ENCODE data around the gene RAB1B.
A peak's percentile ranks its signal among the peaks of the same experiment; 100 is the strongest.

Gene RAB1B

GRCh38 chr11:66259956-66260355 lies 8.5 kb upstream of the RAB1B start:
- Histone ChIP-seq H3K27ac (no peak overlapping the region), H3K27me3 (peaks cover 0 to 8% (median 0%) of the 10 kb centered on the region in 11 experiments; a peak in 2 of 22 replicates), H3K36me3 (peaks cover 19 to 62% (median 49%) of the 10 kb centered on the region in 11 experiments; a peak in 21 of 22 replicates), H3K4me1 (peaks cover 11 to 35% (median 30%) of the 10 kb centered on the region in 10 experiments), H4K20me1 (peaks cover 0 to 55% (median 16%) of the 10 kb centered on the region in 11 experiments; a peak in 13 of 22 replicates), H3K4me2 (no peak overlapping the region), H3K9me3 (replicated peaks in 1 of 11) (no peaks in the 10 kb centered on the region), H3K4me3 (no peak overlapping the region), H3K9ac (peak overlapping the region in 3 of 11 experiments; percentile 1 to 25 (median 3); a peak in 3 of 22 replicates)
- no peak for TF ChIP-seq Cebpa-rat (IDR thresholded peaks at IDR 0.05)

GRCh38 chr11:66261578-66261977 lies 6.9 kb upstream of the RAB1B start:
- Histone ChIP-seq H3K4me2 (no peak overlapping the region), H3K27me3 (peaks cover 0 to 8% (median 0%) of the 10 kb centered on the region in 11 experiments; a peak in 2 of 22 replicates), H3K4me3 (no peak overlapping the region), H3K9ac (peak overlapping the region in 1 of 11 experiments; percentile 25; a peak in 1 of 22 replicates), H3K9me3 (replicated peaks in 1 of 11) (no peaks in the 10 kb centered on the region), H3K4me1 (peaks cover 14 to 21% (median 18%) of the 10 kb centered on the region in 10 experiments), H4K20me1 (peaks cover 0 to 63% (median 16%) of the 10 kb centered on the region in 11 experiments; a peak in 13 of 22 replicates), H3K27ac (no peak overlapping the region), H3K36me3 (peaks cover 19 to 78% (median 60%) of the 10 kb centered on the region in 11 experiments; a peak in 21 of 22 replicates)
- TF ChIP-seq Cebpa-rat (IDR thresholded peaks at IDR 0.05): no peak

- Histone ChIP-seq H3K27ac (no peak overlapping the region), H3K9me3 (replicated peaks in 1 of 11) (no peaks in the 10 kb centered on the region), H3K4me1 (peaks cover 14 to 21% (median 18%) of the 10 kb centered on the region in 10 experiments), H3K36me3 (peaks cover 19 to 80% (median 61%) of the 10 kb centered on the region in 11 experiments; a peak in 21 of 22 replicates), H4K20me1 (peaks cover 0 to 63% (median 16%) of the 10 kb centered on the region in 11 experiments; a peak in 13 of 22 replicates), H3K4me2 (no peak overlapping the region), H3K27me3 (peaks cover 0 to 2% (median 0%) of the 10 kb centered on the region in 11 experiments; a peak in 2 of 22 replicates), H3K9ac (no peak overlapping the region), H3K4me3 (no peak overlapping the region)
- no peak for TF ChIP-seq Cebpa-rat (IDR thresholded peaks at IDR 0.05)
These were observed 6.2 kb upstream of the RAB1B start for GRCh38 chr11:66262191-66262590.

- peaks cover 15 to 21% (median 17%) of the 10 kb centered on the region in 10 experiments for H3K4me1 ChIP-seq
- no peaks in the 10 kb centered on the region for H3K27me3 ChIP-seq
- peaks cover 0 to 63% (median 16%) of the 10 kb centered on the region in 11 experiments; a peak in 13 of 22 replicates for H4K20me1 ChIP-seq
- no peaks in the 10 kb centered on the region for H3K9me3 ChIP-seq (replicated peaks in 1 of 11)
- no peak for TF ChIP-seq Cebpa-rat (IDR thresholded peaks at IDR 0.05)
- no peak overlapping the region for H3K4me3 ChIP-seq
- no peak overlapping the region for H3K27ac ChIP-seq
- H3K9ac ChIP-seq: no peak overlapping the region
- peaks cover 19 to 80% (median 61%) of the 10 kb centered on the region in 11 experiments; a peak in 21 of 22 replicates for H3K36me3 ChIP-seq
- H3K4me2 ChIP-seq: no peak overlapping the region
These were observed 5.7 kb upstream of the RAB1B start for GRCh38 chr11:66262696-66263095.

GRCh38 chr11:66263231-66263630 lies 5.2 kb upstream of the RAB1B start:
- peaks cover 0 to 63% (median 16%) of the 10 kb centered on the region in 11 experiments; a peak in 13 of 22 replicates for H4K20me1 ChIP-seq
- H3K4me2 ChIP-seq: no peak overlapping the region
- peaks cover 19 to 80% (median 61%) of the 10 kb centered on the region in 11 experiments; a peak in 21 of 22 replicates for H3K36me3 ChIP-seq
- H3K4me3 ChIP-seq: no peak overlapping the region
- peaks cover 17 to 26% (median 21%) of the 10 kb centered on the region in 10 experiments for H3K4me1 ChIP-seq
- H3K27me3 ChIP-seq: no peaks in the 10 kb centered on the region
- no peak for TF ChIP-seq Cebpa-rat (IDR thresholded peaks at IDR 0.05)
- H3K9me3 ChIP-seq (replicated peaks in 1 of 11): no peaks in the 10 kb centered on the region
- no peak overlapping the region for H3K9ac ChIP-seq
- H3K27ac ChIP-seq: no peak overlapping the region

- Histone ChIP-seq H3K9ac (no peak overlapping the region), H3K4me2 (no peak overlapping the region), H3K4me3 (no peak overlapping the region), H4K20me1 (peaks cover 0 to 58% (median 11%) of the 10 kb centered on the region in 11 experiments; a peak in 13 of 22 replicates), H3K9me3 (replicated peaks in 1 of 11) (no peaks in the 10 kb centered on the region), H3K36me3 (peaks cover 19 to 80% (median 61%) of the 10 kb centered on the region in 11 experiments; a peak in 21 of 22 replicates), H3K27ac (no peak overlapping the region), H3K27me3 (no peaks in the 10 kb centered on the region), H3K4me1 (peaks cover 12 to 21% (median 16%) of the 10 kb centered on the region in 10 experiments)
- TF ChIP-seq Cebpa-rat (IDR thresholded peaks at IDR 0.05): no peak
These were observed 4.7 kb upstream of the RAB1B start for GRCh38 chr11:66263785-66264184.

GRCh38 chr11:66264383-66264782 lies 4.1 kb upstream of the RAB1B start:
- Histone ChIP-seq H3K4me2 (no peak overlapping the region), H3K4me1 (peaks cover 10 to 19% (median 15%) of the 10 kb centered on the region in 10 experiments; a peak in 19 of 20 replicates), H3K9ac (no peak overlapping the region; a peak in 1 of 22 replicates), H3K27me3 (no peaks in the 10 kb centered on the region), H3K9me3 (replicated peaks in 1 of 11) (no peaks in the 10 kb centered on the region), H3K4me3 (no peak overlapping the region), H3K27ac (no peak overlapping the region), H3K36me3 (peaks cover 19 to 74% (median 60%) of the 10 kb centered on the region in 11 experiments; a peak in 21 of 22 replicates), H4K20me1 (peaks cover under 1 to 58% (median 9%) of the 10 kb centered on the region in 11 experiments; a peak in 16 of 22 replicates)
- no peak for TF ChIP-seq Cebpa-rat (IDR thresholded peaks at IDR 0.05)

GRCh38 chr11:66264914-66265313 lies 3.5 kb upstream of the RAB1B start:
- no peaks in the 10 kb centered on the region for H3K27me3 ChIP-seq
- H3K9me3 ChIP-seq (replicated peaks in 1 of 11): no peaks in the 10 kb centered on the region
- H3K27ac ChIP-seq: no peak overlapping the region
- H3K36me3 ChIP-seq: peaks cover 16 to 70% (median 56%) of the 10 kb centered on the region in 11 experiments; a peak in 21 of 22 replicates
- no peak overlapping the region for H3K9ac ChIP-seq
- peaks cover 6 to 58% (median 13%) of the 10 kb centered on the region in 11 experiments; a peak in 20 of 22 replicates for H4K20me1 ChIP-seq
- peaks cover 14 to 24% (median 19%) of the 10 kb centered on the region in 10 experiments for H3K4me1 ChIP-seq
- TF ChIP-seq Cebpa-rat (IDR thresholded peaks at IDR 0.05): no peak
- H3K4me2 ChIP-seq: no peak overlapping the region
- H3K4me3 ChIP-seq: no peak overlapping the region

- H3K27me3 ChIP-seq: no peaks in the 10 kb centered on the region
- H3K9ac ChIP-seq: 0 out of 22 replicates have a peak overlapping the region, but pooled peaks of 1 of the 11 experiments have one; percentile 3
- peaks cover 13 to 70% (median 56%) of the 10 kb centered on the region in 11 experiments; a peak in 21 of 22 replicates for H3K36me3 ChIP-seq
- H3K4me3 ChIP-seq: no peak overlapping the region
- H3K4me2 ChIP-seq: no peak overlapping the region
- peaks cover 14 to 64% (median 21%) of the 10 kb centered on the region in 11 experiments; a peak in 21 of 22 replicates for H4K20me1 ChIP-seq
- TF ChIP-seq Cebpa-rat (IDR thresholded peaks at IDR 0.05): no peak
- H3K4me1 ChIP-seq: peaks cover 23 to 32% (median 28%) of the 10 kb centered on the region in 10 experiments
- H3K27ac ChIP-seq: no peak overlapping the region
- no peaks in the 10 kb centered on the region for H3K9me3 ChIP-seq (replicated peaks in 1 of 11)
These were observed 2.7 kb upstream of the RAB1B start for GRCh38 chr11:66265531-66266377.
